Measurements from ENCODE around the gene IRAK2. TPM values are rescaled to one million over a fixed set of nuclear protein-coding genes. Genes with fewer than 3 reads are reported as not detected.

The IRAK2 gene
- total and polyA plus RNA-seq, 2 experiments from 2014 or later, result 2.5 to 3.7 TPM

- no peak overlapping the region for H3K4me2 ChIP-seq
- no peak overlapping the region for H3K27ac ChIP-seq
- H3K4me1 ChIP-seq (ENCODE audit: insufficient read depth), result no peaks in the 10 kb centered on the region
- TF ChIP-seq CTCF (IDR thresholded peaks at IDR 0.05; ENCODE audit: poor library complexity), result no peak
- TF ChIP-seq EZH2phosphoT487 (IDR thresholded peaks at IDR 0.05; ENCODE audit: low read depth, severe bottlenecking, unreplicated experiment), result no peak
- no peaks in the 10 kb centered on the region for H3K9me3 ChIP-seq (ENCODE audit: low read depth)
- no peaks in the 10 kb centered on the region for H3K79me2 ChIP-seq
- no peaks in the 10 kb centered on the region for H3K27me3 ChIP-seq
- no peak overlapping the region for H3K4me3 ChIP-seq
- DNase-seq (ENCODE audit: low spot score), result no peak
- no peaks in the 10 kb centered on the region for H3K9me2 ChIP-seq (replicated peaks; ENCODE audit: insufficient read depth)
- WGBS (ENCODE audit: low lambda C conversion rate, missing lambda C conversion rate), result 96% methylated on average over 36 of the region's 36 CpGs
- H3K36me3 ChIP-seq (replicated peaks; ENCODE audit: insufficient read depth, low read depth), result no peaks in the 10 kb centered on the region
- no peak overlapping the region for H2AFZ ChIP-seq
- H4K20me1 ChIP-seq (ENCODE audit: insufficient read depth, poor library complexity, severe bottlenecking), result no peaks in the 10 kb centered on the region
Observed at GRCh38 chr3:10234526-10235230, 70.0 kb downstream of the IRAK2 start.

GRCh38 chr3:10235551-10235950 lies 70.8 kb downstream of the IRAK2 start:
- no peaks in the 10 kb centered on the region for H3K36me3 ChIP-seq (replicated peaks; ENCODE audit: insufficient read depth, low read depth)
- no peak overlapping the region for H3K4me2 ChIP-seq
- TF ChIP-seq EZH2phosphoT487 (IDR thresholded peaks at IDR 0.05; ENCODE audit: low read depth, severe bottlenecking, unreplicated experiment) (no peak), EZH2 (IDR thresholded peaks at IDR 0.05; ENCODE audit: borderline replicate concordance) (no peak), CTCF (IDR thresholded peaks at IDR 0.05; ENCODE audit: poor library complexity) (no peak)
- no peak overlapping the region for H3K4me3 ChIP-seq
- WGBS (ENCODE audit: low lambda C conversion rate, missing lambda C conversion rate), result 83% methylated on average over 6 of the region's 6 CpGs
- H2AFZ ChIP-seq, result no peak overlapping the region
- no peaks in the 10 kb centered on the region for H3K9me2 ChIP-seq (replicated peaks; ENCODE audit: insufficient read depth)
- DNase-seq (ENCODE audit: low spot score), result no peak
- no peaks in the 10 kb centered on the region for H3K4me1 ChIP-seq (ENCODE audit: insufficient read depth)
- no peaks in the 10 kb centered on the region for H4K20me1 ChIP-seq (ENCODE audit: insufficient read depth, poor library complexity, severe bottlenecking)
- no peaks in the 10 kb centered on the region for H3K9me3 ChIP-seq (ENCODE audit: low read depth)
- H3K79me2 ChIP-seq, result no peaks in the 10 kb centered on the region
- no peak overlapping the region for H3K27ac ChIP-seq
- no peaks in the 10 kb centered on the region for H3K27me3 ChIP-seq

GRCh38 chr3:10238345-10239183 lies 73.8 kb downstream of the IRAK2 start:
- no peak for DNase-seq (ENCODE audit: low spot score)

More at GRCh38 chr3:10238345-10239183, 73.8 kb downstream of the IRAK2 start:
- H4K20me1 ChIP-seq (ENCODE audit: insufficient read depth, poor library complexity, severe bottlenecking), result no peaks in the 10 kb centered on the region
- TF ChIP-seq EZH2 (IDR thresholded peaks at IDR 0.05; ENCODE audit: borderline replicate concordance), result no peak
- TF ChIP-seq CTCF (IDR thresholded peaks at IDR 0.05; ENCODE audit: poor library complexity), result no peak
- TF ChIP-seq EZH2phosphoT487 (IDR thresholded peaks at IDR 0.05; ENCODE audit: low read depth, severe bottlenecking, unreplicated experiment), result no peak
- 90% methylated on average over 15 of the region's 15 CpGs for WGBS (ENCODE audit: low lambda C conversion rate, missing lambda C conversion rate)
- no peaks in the 10 kb centered on the region for H3K4me1 ChIP-seq (ENCODE audit: insufficient read depth)
- no peaks in the 10 kb centered on the region for H3K79me2 ChIP-seq
- no peaks in the 10 kb centered on the region for H3K36me3 ChIP-seq (replicated peaks; ENCODE audit: insufficient read depth, low read depth)
- no peak overlapping the region for H2AFZ ChIP-seq
- no peaks in the 10 kb centered on the region for H3K9me3 ChIP-seq (ENCODE audit: low read depth)
- H3K27me3 ChIP-seq, result no peaks in the 10 kb centered on the region
- H3K4me2 ChIP-seq, result no peak overlapping the region
- no peaks in the 10 kb centered on the region for H3K9me2 ChIP-seq (replicated peaks; ENCODE audit: insufficient read depth)
- H3K4me3 ChIP-seq, result no peak overlapping the region
- H3K27ac ChIP-seq, result no peak overlapping the region
